Mucosa of descending colon (tissue), 3 donors: Measurements from ENCODE around the gene KLF3. TPM values are rescaled to one million over a fixed set of nuclear protein-coding genes. Genes with fewer than 3 reads are reported as not detected.
"Not testable (repeated sequence)": the region's sequence is repeated elsewhere in the genome, so short reads cannot be mapped to it uniquely, and the experiment has no call there.

Experiments
- ATAC-seq: fragments of 200-7000 bp; cut with Tn5 transposase; one replicate; pipeline ENCODE4 v1.9.1; 2020; ENCODE audit warnings: mild to moderate bottlenecking, moderate library complexity
- DNase-seq, 3 donors: peaks; one replicate each; pipeline ENCODE4 v3.0.0-alpha.2; 2020
- H3K36me3 ChIP-seq: fragments of 200-600 bp; one replicate; pipeline ENCODE4 v1.8.0; 2021; ENCODE audit warnings: low read depth, mild to moderate bottlenecking
- H3K4me1 ChIP-seq: fragments of 200-600 bp; one replicate; pipeline ENCODE4 v1.8.0; 2021; ENCODE audit warnings: low read depth, mild to moderate bottlenecking
- H3K4me3 ChIP-seq: fragments of 200-600 bp; one replicate; pipeline ENCODE4 v1.8.0; 2021; ENCODE audit warnings: mild to moderate bottlenecking
- H3K9me3 ChIP-seq: fragments of 200-600 bp; one replicate; pipeline ENCODE4 v1.8.0; 2021; ENCODE audit warnings: mild to moderate bottlenecking
- CTCF ChIP-seq: fragments of 200-600 bp; IDR thresholded peaks from one replicate; pipeline ENCODE4 v1.8.0; 2022; ENCODE audit warnings: antibody characterized with exemption, mild to moderate bottlenecking
- intact Hi-C, 2 donors: fragments of 100-400 bp; cut with DNase I in 1 of 2; cut with micrococcal nuclease in 1 of 2; formaldehyde crosslinking; loops; one replicate each; pipeline versions ENCODE4 v1.11.0 to v1.11.1; 2022; cut with DNase I, micrococcal nuclease
- total RNA-seq, 3 donors: library from RNA; stranded (reverse); fragmentation: NEBNext Ultra II Directional in 2 of 3; extraction: Animal tissue kit (Norgen Biotek cat#: 25700) in 2 of 3; gene quantifications; one replicate each; pipeline versions ENCODE4 v1.2.1 to v1.2.4, GENCODE V29; 2021 to 2023
- donor health status: DM: no; HTN: no; CAD: no; lungs with moderate emphysema.
- donor health status: DM: no; HTN: no; CAD: no.
- donor health status: DM: no; HTN: yes; CAD: no.

Gene KLF3
- total RNA-seq, 3 donors from 2014 or later: 102 to 151 (median 128) TPM

GRCh38 chr4:38620065-38620464 is 43.9 kb upstream of the KLF3 start:
- ATAC-seq (no peak), DNase-seq (no peak)
- Histone ChIP-seq H3K4me1 (peaks cover 26% of the 10 kb centered on the region), H3K9me3 (no peaks in the 10 kb centered on the region), H3K36me3 (no peaks in the 10 kb centered on the region), H3K4me3 (no peak overlapping the region)
- intact Hi-C loops: no loop called here
- TF ChIP-seq CTCF: no peak

GRCh38 chr4:38620527-38621027 is 43.4 kb upstream of the KLF3 start:
- TF ChIP-seq CTCF: no peak
- no peak overlapping the region for H3K4me3 ChIP-seq
- no peaks in the 10 kb centered on the region for H3K9me3 ChIP-seq
- ATAC-seq (no peak), DNase-seq (no peak)
- peaks cover 26% of the 10 kb centered on the region for H3K4me1 ChIP-seq
- no peaks in the 10 kb centered on the region for H3K36me3 ChIP-seq
- intact Hi-C loops: no loop called here

GRCh38 chr4:38621028-38621684 is 42.8 kb upstream of the KLF3 start:
- ATAC-seq: peak; percentile 87
- DNase-seq: peak in 2 of 3 donors; percentile 63 to 75
- H3K36me3 ChIP-seq: no peaks in the 10 kb centered on the region
- no peaks in the 10 kb centered on the region for H3K9me3 ChIP-seq
- intact Hi-C loops: no loop called here
- TF ChIP-seq CTCF: no peak
- no peak overlapping the region for H3K4me3 ChIP-seq
- H3K4me1 ChIP-seq: peaks cover 26% of the 10 kb centered on the region

- no peak overlapping the region for H3K4me3 ChIP-seq
- no peaks in the 10 kb centered on the region for H3K36me3 ChIP-seq
- H3K4me1 ChIP-seq: peaks cover 26% of the 10 kb centered on the region
- DNase-seq (no peak), ATAC-seq (peak; percentile 59)
- H3K9me3 ChIP-seq: no peaks in the 10 kb centered on the region
- TF ChIP-seq CTCF: no peak
- intact Hi-C loops: no loop called here
Measured at GRCh38 chr4:38621831-38622230, 42.2 kb upstream of the KLF3 start.

GRCh38 chr4:38622340-38622739 is 41.7 kb upstream of the KLF3 start:
- peak; percentile 27 for ATAC-seq
- H3K36me3 ChIP-seq, H3K4me3 ChIP-seq, H3K9me3 ChIP-seq, DNase-seq, intact Hi-C loops: not testable (repeated sequence)
- H3K4me1 ChIP-seq: peaks cover 26% of the 10 kb centered on the region

GRCh38 chr4:38623260-38623659 is 40.7 kb upstream of the KLF3 start:
- ATAC-seq: no peak
- Histone ChIP-seq H3K9me3 (no peaks in the 10 kb centered on the region), H3K4me3 (no peak overlapping the region), H3K4me1 (peaks cover 26% of the 10 kb centered on the region), H3K36me3 (no peaks in the 10 kb centered on the region)
- no peak for DNase-seq
- TF ChIP-seq CTCF: no peak
- intact Hi-C loops: no loop called here
